ENCODE data around the gene SEBOX. TPM values are rescaled to one million over a fixed set of nuclear protein-coding genes. Genes with fewer than 3 reads are reported as not detected.

Gene SEBOX
- total RNA-seq, 1 experiment from 2014 or later = not detected

- H3K9me2 ChIP-seq (replicated peaks; ENCODE audit: low read length) = no peaks in the 10 kb centered on the region
- H3K4me3 ChIP-seq (ENCODE audit: low read length) = no peak overlapping the region
- CTCF ChIA-PET = no interaction called here
- H3K9me3 ChIP-seq (ENCODE audit: low read length) = no peaks in the 10 kb centered on the region
- H3K27ac ChIP-seq (ENCODE audit: low read length) = no peak overlapping the region
- BruUV-seq (replicated peaks) = no TSS peak
- H2AFZ ChIP-seq (ENCODE audit: low read length) = no peak overlapping the region
- no peak overlapping the region for H3K9ac ChIP-seq (ENCODE audit: low read length)
- intact Hi-C loops (cut with micrococcal nuclease) = no loop called here
- TF ChIP-seq EZH2 (IDR thresholded peaks at IDR 0.05; ENCODE audit: low read length, unreplicated experiment) (no peak), CTCF (conservative IDR thresholded peaks at IDR 0.05; ENCODE audit: low read depth, low read length) (no peak), EZH2phosphoT487 (IDR thresholded peaks at IDR 0.05; ENCODE audit: borderline replicate concordance, low read length) (no peak)
- H3K36me3 ChIP-seq (ENCODE audit: low read depth, low read length) = no peaks in the 10 kb centered on the region; the same call in none of the 2 replicates
- no peak overlapping the region for H3K4me2 ChIP-seq (ENCODE audit: low read length)
- no peaks in the 10 kb centered on the region for H3F3A ChIP-seq (ENCODE audit: low read length, unreplicated experiment)
- no peaks in the 10 kb centered on the region for H4K20me1 ChIP-seq (ENCODE audit: low read length)
- H3K79me2 ChIP-seq (ENCODE audit: low read length) = peaks cover 7% of the 10 kb centered on the region; the same call in 1 of the 2 replicates
- H3K4me1 ChIP-seq (ENCODE audit: insufficient read depth, low read length) = peaks cover 9% of the 10 kb centered on the region; the same call in 1 of the 2 replicates
- H3K27me3 ChIP-seq (ENCODE audit: low read length) = no peaks in the 10 kb centered on the region
- ATAC-seq (no peak), DNase-seq (no peak)
- POLR2A ChIA-PET (ENCODE audit: unreplicated experiment) = no interaction called here
These were observed 21.4 kb upstream of the SEBOX start for GRCh38 chr17:28386391-28386790.

GRCh38 chr17:28385406-28385805 is 20.4 kb upstream of the SEBOX start:
- Histone ChIP-seq H3K36me3 (ENCODE audit: low read depth, low read length) (no peaks in the 10 kb centered on the region; the same call in none of the 2 replicates), H3K4me1 (ENCODE audit: insufficient read depth, low read length) (peaks cover 13% of the 10 kb centered on the region), H3K4me2 (ENCODE audit: low read length) (peak overlapping the region; percentile 98), H3K79me2 (ENCODE audit: low read length) (peaks cover 7% of the 10 kb centered on the region; the same call in 1 of the 2 replicates), H3K9me3 (ENCODE audit: low read length) (no peaks in the 10 kb centered on the region), H3K27ac (ENCODE audit: low read length) (no peak overlapping the region), H3K9ac (ENCODE audit: low read length) (peak overlapping the region; percentile 61), H3K4me3 (ENCODE audit: low read length) (peak overlapping the region; percentile 81), H3K9me2 (replicated peaks; ENCODE audit: low read length) (no peaks in the 10 kb centered on the region), H2AFZ (ENCODE audit: low read length) (peak overlapping the region; percentile 90; the same call in 1 of the 2 replicates), H3F3A (ENCODE audit: low read length, unreplicated experiment) (no peaks in the 10 kb centered on the region), H4K20me1 (ENCODE audit: low read length) (no peaks in the 10 kb centered on the region), H3K27me3 (ENCODE audit: low read length) (no peaks in the 10 kb centered on the region)
- POLR2A ChIA-PET (ENCODE audit: unreplicated experiment) = interaction anchor here (0.6 to 1.3 kb wide), 2 partner anchors 10 to 28 kb away, joined by 3 to 8 read pairs; partner anchors contain the start of gene POLDIP2
- intact Hi-C loops (cut with micrococcal nuclease) = no loop called here
- ATAC-seq (peak; percentile 18; the same call in 1 of the 2 replicates), DNase-seq (no peak)
- TF ChIP-seq CTCF (conservative IDR thresholded peaks at IDR 0.05; ENCODE audit: low read depth, low read length) = no peak
- no peak for TF ChIP-seq EZH2phosphoT487 (IDR thresholded peaks at IDR 0.05; ENCODE audit: borderline replicate concordance, low read length)
- no peak for TF ChIP-seq EZH2 (IDR thresholded peaks at IDR 0.05; ENCODE audit: low read length, unreplicated experiment)
- CTCF ChIA-PET = no interaction called here
- BruUV-seq (replicated peaks) = no TSS peak

GRCh38 chr17:28385037-28385400 is 20.0 kb upstream of the SEBOX start:
- Histone ChIP-seq H4K20me1 (ENCODE audit: low read length) (no peaks in the 10 kb centered on the region), H3K9ac (ENCODE audit: low read length) (peak overlapping the region; percentile 61), H3F3A (ENCODE audit: low read length, unreplicated experiment) (no peaks in the 10 kb centered on the region), H3K4me2 (ENCODE audit: low read length) (peak overlapping the region; percentile 98), H3K27ac (ENCODE audit: low read length) (peak overlapping the region; percentile 35), H3K79me2 (ENCODE audit: low read length) (peaks cover 7% of the 10 kb centered on the region; the same call in 1 of the 2 replicates), H3K36me3 (ENCODE audit: low read depth, low read length) (no peaks in the 10 kb centered on the region; the same call in 1 of the 2 replicates), H3K27me3 (ENCODE audit: low read length) (no peaks in the 10 kb centered on the region), H3K4me3 (ENCODE audit: low read length) (peak overlapping the region; percentile 81), H3K9me2 (replicated peaks; ENCODE audit: low read length) (no peaks in the 10 kb centered on the region), H3K4me1 (ENCODE audit: insufficient read depth, low read length) (peaks cover 16% of the 10 kb centered on the region), H3K9me3 (ENCODE audit: low read length) (no peaks in the 10 kb centered on the region), H2AFZ (ENCODE audit: low read length) (peak overlapping the region; percentile 90)
- CTCF ChIA-PET = no interaction called here
- POLR2A ChIA-PET (ENCODE audit: unreplicated experiment) = interaction anchor here (0.6 to 1.3 kb wide), 3 partner anchors 10 to 50 kb away, joined by 3 to 8 read pairs (median 3); partner anchors contain the start of genes IFT20, POLDIP2 and TNFAIP1
- DNase-seq (peak; percentile 34), ATAC-seq (peak; percentile 61)
- BruUV-seq (replicated peaks) = no TSS peak
- no peak for TF ChIP-seq EZH2phosphoT487 (IDR thresholded peaks at IDR 0.05; ENCODE audit: borderline replicate concordance, low read length)
- no peak for TF ChIP-seq CTCF (conservative IDR thresholded peaks at IDR 0.05; ENCODE audit: low read depth, low read length)
- no peak for TF ChIP-seq EZH2 (IDR thresholded peaks at IDR 0.05; ENCODE audit: low read length, unreplicated experiment)
- intact Hi-C loops (cut with micrococcal nuclease) = no loop called here
